OCI-LY7 (cell line): ENCODE data around the gene CCDC81. TPM values are rescaled to one million over a fixed set of nuclear protein-coding genes. Genes with fewer than 3 reads are reported as not detected.

Source experiments
- BruUV-seq: library from RNA; stranded (reverse); fragments of 400-500 nt; replicated peaks from 2 replicates; lab custom pipeline; 2021; lab: Mats Ljungman, UMichigan
- CTCF ChIA-PET: fragments of 300-600 bp; sonication (Branson Sonifier 250); formaldehyde crosslinking; loops from one replicate; lab custom pipeline; 2022; ENCODE audit warnings: antibody characterized with exemption; ENCODE audit not compliant: unreplicated experiment; lab: Charles Lee
- POLR2A ChIA-PET: fragments of 300-600 bp; sonication (Branson Sonifier 250); formaldehyde crosslinking; loops from one replicate; lab custom pipeline; 2022; ENCODE audit warnings: antibody characterized with exemption; lab: Charles Lee
- DNase-seq: peaks from one replicate; pipeline ENCODE4 v3.0.0-alpha.2; 2015; ENCODE audit warnings: low spot score
- H2AFZ ChIP-seq: fragments of 200-600 bp; sonication (generic), shearing (Covaris generic); 2 replicates; pipeline ENCODE4 v1.6.1; 2014; ENCODE audit warnings: mild to moderate bottlenecking, antibody characterized with exemption, low read length, moderate library complexity
- H3K27ac ChIP-seq: fragments of 200-600 bp; sonication (generic); 2 replicates; pipeline ENCODE4 v1.5.1; 2014; ENCODE audit warnings: mixed run types, low read depth, mild to moderate bottlenecking, moderate library complexity, low read length, inconsistent platforms; ENCODE audit not compliant: poor library complexity, severe bottlenecking
- H3K36me3 ChIP-seq: fragments of 200-600 bp; sonication (generic); 2 replicates; pipeline ENCODE4 v1.6.1; 2014; ENCODE audit warnings: mild to moderate bottlenecking, antibody characterized with exemption, low read length, moderate library complexity, mixed read lengths; ENCODE audit not compliant: insufficient read depth
- H3K4me1 ChIP-seq: fragments of 200-600 bp; sonication (generic); 2 replicates; pipeline ENCODE4 v1.5.1; 2014; ENCODE audit warnings: mild to moderate bottlenecking, low read length; ENCODE audit not compliant: insufficient read depth, poor library complexity, severe bottlenecking
- H3K4me2 ChIP-seq: fragments of 200-600 bp; sonication (generic); 2 replicates; pipeline ENCODE4 v1.6.1; 2014; ENCODE audit warnings: mild to moderate bottlenecking, low read length
- H3K4me3 ChIP-seq: fragments of 200-600 bp; sonication (generic); 2 replicates; pipeline ENCODE4 v1.5.1; 2014; ENCODE audit warnings: mild to moderate bottlenecking, low read depth, low read length; ENCODE audit not compliant: poor library complexity, severe bottlenecking
- H3K79me2 ChIP-seq: fragments of 200-600 bp; sonication (generic); 2 replicates; pipeline ENCODE4 v1.6.1; 2016; ENCODE audit warnings: low read depth, mild to moderate bottlenecking, low read length, moderate library complexity, mixed read lengths; ENCODE audit not compliant: insufficient read depth
- H3K9me2 ChIP-seq: fragments of 200-600 bp; sonication (generic); 2 replicates; pipeline ENCODE4 v1.6.1; 2016; ENCODE audit warnings: mild to moderate bottlenecking, low read length, mixed read lengths; ENCODE audit not compliant: insufficient read depth
- H3K9me3 ChIP-seq: fragments of 200-600 bp; sonication (generic); 2 replicates; pipeline ENCODE4 v1.6.1; 2014; ENCODE audit warnings: mild to moderate bottlenecking, mixed run types, low read length, mixed read lengths
- H4K20me1 ChIP-seq: fragments of 200-600 bp; sonication (generic); 2 replicates; pipeline ENCODE4 v1.6.1; 2014; ENCODE audit warnings: mild to moderate bottlenecking, antibody characterized with exemption, low read length, moderate library complexity, mixed read lengths; ENCODE audit not compliant: insufficient read depth
- EZH2phosphoT487 ChIP-seq: fragments of 200-600 bp; sonication (generic); IDR thresholded peaks from 2 replicates; pipeline ENCODE4 v1.6.1; 2018; ENCODE audit warnings: low read depth, borderline replicate concordance, mild to moderate bottlenecking, mixed run types, antibody characterized with exemption, low read length, moderate library complexity, mixed read lengths
- intact Hi-C: fragments of 100-400 bp; cut with micrococcal nuclease; formaldehyde crosslinking; loops from one replicate; pipeline ENCODE4 v1.10.0; 2022; ENCODE audit not compliant: unreplicated experiment
- total RNA-seq, 2 experiments: library from RNA; depleted of rRNA in 1 of 2; stranded (reverse); fragments of >200 nt in 1 of 2; shearing (Covaris generic) in 1 of 2; gene quantifications; 2 replicates each; pipeline ENCODE4 v1.2.3, GENCODE V29; 2014 to 2022
- TF ChIP-seq, protein P1 (sequence below): fragments of 200-600 bp; sonication (generic); conservative IDR thresholded peaks from 2 replicates; pipeline ENCODE4 v1.5.1; 2014; ENCODE audit warnings: mild to moderate bottlenecking, antibody characterized with exemption, low read length, moderate library complexity, mixed read lengths

Gene CCDC81
- total RNA-seq, 2 experiments from 2014 or later = 0.41 to 1.0 TPM

DNA sequence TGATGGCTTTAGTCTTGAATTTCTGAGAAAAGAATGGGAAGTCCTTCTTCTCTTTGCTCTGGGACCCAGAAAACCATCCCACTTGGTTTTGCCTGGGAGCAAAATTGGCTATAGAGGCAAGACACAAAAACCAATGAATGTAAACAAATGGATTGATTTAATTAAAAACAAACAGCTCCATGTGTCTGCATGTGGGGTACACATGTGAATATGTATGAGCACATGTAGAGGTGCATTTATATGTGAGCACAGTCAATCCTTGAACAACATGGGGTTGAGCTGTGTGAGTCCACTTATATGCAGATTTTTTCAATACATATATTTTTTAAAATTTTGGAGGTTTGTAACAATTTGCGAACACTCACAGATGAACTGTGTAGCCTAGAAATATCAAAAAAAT lies 87.2 kb downstream of the CCDC81 start:
- Histone ChIP-seq H3K36me3 (no peaks in the 10 kb centered on the region), H3K9me2 (no peaks in the 10 kb centered on the region), H3K4me1 (no peaks in the 10 kb centered on the region), H3K4me2 (no peak overlapping the region), H3K27ac (no peak overlapping the region), H4K20me1 (no peaks in the 10 kb centered on the region), H2AFZ (no peak overlapping the region), H3K9me3 (no peaks in the 10 kb centered on the region), H3K4me3 (no peak overlapping the region), H3K79me2 (no peaks in the 10 kb centered on the region)
- no peak for TF ChIP-seq EZH2phosphoT487
- TF ChIP-seq, protein P1, sequence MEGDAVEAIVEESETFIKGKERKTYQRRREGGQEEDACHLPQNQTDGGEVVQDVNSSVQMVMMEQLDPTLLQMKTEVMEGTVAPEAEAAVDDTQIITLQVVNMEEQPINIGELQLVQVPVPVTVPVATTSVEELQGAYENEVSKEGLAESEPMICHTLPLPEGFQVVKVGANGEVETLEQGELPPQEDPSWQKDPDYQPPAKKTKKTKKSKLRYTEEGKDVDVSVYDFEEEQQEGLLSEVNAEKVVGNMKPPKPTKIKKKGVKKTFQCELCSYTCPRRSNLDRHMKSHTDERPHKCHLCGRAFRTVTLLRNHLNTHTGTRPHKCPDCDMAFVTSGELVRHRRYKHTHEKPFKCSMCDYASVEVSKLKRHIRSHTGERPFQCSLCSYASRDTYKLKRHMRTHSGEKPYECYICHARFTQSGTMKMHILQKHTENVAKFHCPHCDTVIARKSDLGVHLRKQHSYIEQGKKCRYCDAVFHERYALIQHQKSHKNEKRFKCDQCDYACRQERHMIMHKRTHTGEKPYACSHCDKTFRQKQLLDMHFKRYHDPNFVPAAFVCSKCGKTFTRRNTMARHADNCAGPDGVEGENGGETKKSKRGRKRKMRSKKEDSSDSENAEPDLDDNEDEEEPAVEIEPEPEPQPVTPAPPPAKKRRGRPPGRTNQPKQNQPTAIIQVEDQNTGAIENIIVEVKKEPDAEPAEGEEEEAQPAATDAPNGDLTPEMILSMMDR = no peak
- no peak for DNase-seq
- BruUV-seq = no TSS peak
- intact Hi-C loops = no loop called here
- CTCF ChIA-PET = no interaction called here
- POLR2A ChIA-PET = no interaction called here

DNA sequence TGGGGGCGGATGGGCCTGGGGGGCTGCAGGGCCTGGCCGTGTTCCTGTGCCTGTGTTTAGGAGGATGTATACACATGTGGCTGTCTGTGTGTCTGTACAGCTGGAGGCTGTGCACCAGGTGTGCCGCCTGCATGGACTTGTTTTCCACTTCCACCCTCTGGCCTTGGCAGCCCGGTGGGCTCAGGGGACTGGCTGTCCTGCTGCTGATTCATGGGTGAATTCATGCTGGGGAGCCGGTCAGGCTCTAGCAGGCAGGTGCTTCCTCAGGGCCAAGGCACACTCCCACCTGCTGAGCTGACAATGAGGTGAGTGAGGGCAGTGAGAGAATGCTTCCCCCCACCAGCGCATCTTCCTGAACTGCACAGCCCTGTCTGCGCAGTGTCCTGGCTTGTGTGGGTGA lies 88.4 kb downstream of the CCDC81 start:
- ChIA-PET POLR2A (no interaction called here), CTCF (no interaction called here)
- intact Hi-C loops = no loop called here
- no peaks in the 10 kb centered on the region for H3K9me3 ChIP-seq
- H3K36me3 ChIP-seq = no peaks in the 10 kb centered on the region
- H3K9me2 ChIP-seq = no peaks in the 10 kb centered on the region
- no peaks in the 10 kb centered on the region for H3K4me1 ChIP-seq
- DNase-seq = no peak
- no TSS peak for BruUV-seq
- no peak overlapping the region for H3K27ac ChIP-seq
- no peak for TF ChIP-seq EZH2phosphoT487
- TF ChIP-seq, protein P1 = no peak
- no peak overlapping the region for H3K4me3 ChIP-seq
- H2AFZ ChIP-seq = no peak overlapping the region
- H3K79me2 ChIP-seq = no peaks in the 10 kb centered on the region
- H4K20me1 ChIP-seq = no peaks in the 10 kb centered on the region
- H3K4me2 ChIP-seq = no peak overlapping the region

DNA sequence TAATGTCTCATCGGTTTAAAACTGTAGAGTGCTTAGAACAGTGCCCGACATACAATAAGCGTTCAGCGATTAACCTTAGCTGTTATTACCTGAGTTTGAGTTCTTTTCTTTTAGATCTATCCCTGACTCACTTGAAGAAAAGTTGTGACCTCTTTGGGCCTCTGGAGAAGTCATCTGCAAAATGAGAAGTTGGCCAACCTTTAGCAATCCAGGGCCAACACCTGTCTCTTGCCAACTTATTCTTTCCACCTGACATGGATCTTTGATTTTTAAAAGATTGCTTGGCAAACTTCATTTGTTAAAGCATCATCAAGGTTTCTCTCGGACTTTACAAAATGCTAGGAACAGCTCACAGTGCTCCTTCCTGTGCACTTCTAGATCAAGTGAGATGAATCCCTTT lies 89.3 kb downstream of the CCDC81 start:
- no peak overlapping the region for H3K27ac ChIP-seq
- ChIA-PET POLR2A (interaction anchor here (0.6 kb wide), 1 partner anchor 505 kb away, joined by 5 read pairs; no protein-coding TSS in a partner anchor), CTCF (no interaction called here)
- no peaks in the 10 kb centered on the region for H4K20me1 ChIP-seq
- TF ChIP-seq, protein P1 = no peak
- no peak for TF ChIP-seq EZH2phosphoT487
- no peak overlapping the region for H3K4me3 ChIP-seq
- no peaks in the 10 kb centered on the region for H3K79me2 ChIP-seq
- no peak overlapping the region for H3K4me2 ChIP-seq
- intact Hi-C loops = no loop called here
- no peak for DNase-seq
- no peaks in the 10 kb centered on the region for H3K4me1 ChIP-seq
- H3K9me2 ChIP-seq = no peaks in the 10 kb centered on the region
- H3K9me3 ChIP-seq = no peaks in the 10 kb centered on the region
- no peaks in the 10 kb centered on the region for H3K36me3 ChIP-seq
- H2AFZ ChIP-seq = no peak overlapping the region
- BruUV-seq = no TSS peak
